Gastroesophageal sphincter (tissue), 3 donors: ENCODE data around the gene PTGFRN.

Source experiments
- EP300 ChIP-seq: sonication (generic); formaldehyde crosslinking; IDR thresholded peaks from one replicate; pipeline ENCODE4 v1.6.1; 2017; ENCODE audit warnings: antibody characterized with exemption, mild to moderate bottlenecking
- POLR2A ChIP-seq, 2 donors: fragments of 450-650 bp; IDR thresholded peaks; one replicate each; pipeline ENCODE4 v1.6.1; 2017; ENCODE audit warnings: antibody characterized with exemption in 2 of 2, mild to moderate bottlenecking in 2 of 2, moderate library complexity in 1 of 2
- TF ChIP-seq, protein P1 (sequence below), 4 experiments: fragments of 200-600 bp in 2 of 4; fragments of 450-650 bp in 2 of 4; sonication (generic) in 1 of 4; IDR thresholded peaks; one replicate each; pipeline ENCODE4 v1.5.1; 2017 to 2019; ENCODE audit warnings: antibody characterized with exemption in 4 of 4, mild to moderate bottlenecking in 2 of 4, moderate library complexity in 2 of 4

DNA sequence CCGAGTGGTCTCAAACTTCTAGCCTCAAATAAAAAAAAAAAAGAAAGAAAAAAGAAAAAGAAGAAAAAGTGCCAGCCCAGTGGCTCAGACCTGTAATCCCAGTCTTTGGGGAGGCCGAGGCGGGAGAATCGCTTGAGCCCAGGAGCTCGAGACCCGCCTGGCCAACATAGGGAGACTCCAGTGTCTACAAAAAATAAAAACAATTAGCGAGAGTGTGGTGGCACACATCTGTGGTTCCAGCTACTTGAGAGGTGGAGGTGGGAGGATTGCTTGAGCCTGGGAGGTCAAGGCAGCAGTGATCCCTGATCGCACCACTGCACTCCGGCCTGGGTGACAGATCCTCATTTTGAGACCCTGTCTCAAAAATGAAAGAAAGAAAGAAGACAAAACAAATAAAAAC lies 1.4 kb upstream of the PTGFRN start:
- TF ChIP-seq, protein P1, sequence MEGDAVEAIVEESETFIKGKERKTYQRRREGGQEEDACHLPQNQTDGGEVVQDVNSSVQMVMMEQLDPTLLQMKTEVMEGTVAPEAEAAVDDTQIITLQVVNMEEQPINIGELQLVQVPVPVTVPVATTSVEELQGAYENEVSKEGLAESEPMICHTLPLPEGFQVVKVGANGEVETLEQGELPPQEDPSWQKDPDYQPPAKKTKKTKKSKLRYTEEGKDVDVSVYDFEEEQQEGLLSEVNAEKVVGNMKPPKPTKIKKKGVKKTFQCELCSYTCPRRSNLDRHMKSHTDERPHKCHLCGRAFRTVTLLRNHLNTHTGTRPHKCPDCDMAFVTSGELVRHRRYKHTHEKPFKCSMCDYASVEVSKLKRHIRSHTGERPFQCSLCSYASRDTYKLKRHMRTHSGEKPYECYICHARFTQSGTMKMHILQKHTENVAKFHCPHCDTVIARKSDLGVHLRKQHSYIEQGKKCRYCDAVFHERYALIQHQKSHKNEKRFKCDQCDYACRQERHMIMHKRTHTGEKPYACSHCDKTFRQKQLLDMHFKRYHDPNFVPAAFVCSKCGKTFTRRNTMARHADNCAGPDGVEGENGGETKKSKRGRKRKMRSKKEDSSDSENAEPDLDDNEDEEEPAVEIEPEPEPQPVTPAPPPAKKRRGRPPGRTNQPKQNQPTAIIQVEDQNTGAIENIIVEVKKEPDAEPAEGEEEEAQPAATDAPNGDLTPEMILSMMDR (IDR thresholded peaks at IDR 0.05) = no peak
- TF ChIP-seq POLR2A (IDR thresholded peaks at IDR 0.05) (no peak), EP300 (no peak)
